SK-N-DZ (cell line): ENCODE data around the gene NCOA3.

Experiments used
- DNase-seq: peaks from one replicate; pipeline ENCODE4 v3.0.0-alpha.2; 2015; ENCODE audit warnings: low spot score

Gene NCOA3

DNA sequence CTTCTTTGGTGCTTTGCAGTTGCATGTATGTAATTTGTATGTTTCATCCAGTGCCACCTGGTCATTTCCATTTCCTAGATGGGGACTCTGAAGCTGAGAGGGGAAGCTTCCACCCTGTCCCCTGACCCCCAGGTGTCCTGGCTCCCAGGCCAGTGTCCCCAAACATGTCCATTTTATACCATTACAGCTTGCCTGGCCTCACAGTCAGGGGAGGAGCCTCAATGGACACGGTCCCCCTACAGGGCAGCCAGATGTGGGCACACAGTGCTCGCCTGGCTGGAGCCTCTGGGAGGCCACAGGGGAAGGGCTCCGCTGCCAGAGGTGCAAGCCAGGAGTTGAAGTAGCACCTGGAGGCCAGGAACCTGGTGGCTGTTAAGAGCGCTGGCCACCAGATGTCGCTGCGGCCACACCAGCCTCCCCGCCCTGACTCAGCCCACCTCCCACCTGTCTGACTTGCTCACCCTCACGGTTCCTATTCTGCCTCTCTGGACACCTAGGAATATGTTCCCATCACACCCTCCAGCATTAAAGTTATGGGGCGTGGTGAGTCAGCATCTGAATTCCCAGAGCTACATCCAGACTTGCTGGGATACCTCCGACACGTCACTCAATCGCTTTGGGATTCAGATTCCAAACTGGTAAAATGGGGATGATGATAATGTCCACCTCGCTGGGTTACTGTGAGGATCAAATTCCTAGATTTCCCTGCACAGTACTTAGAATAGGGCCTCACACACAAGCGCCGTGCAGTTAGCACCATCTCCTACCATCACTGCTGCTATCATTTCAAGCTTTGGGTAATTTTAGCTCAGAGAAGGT lies 176.2 kb downstream of the NCOA3 start:
- peak; percentile 69 for DNase-seq

DNA sequence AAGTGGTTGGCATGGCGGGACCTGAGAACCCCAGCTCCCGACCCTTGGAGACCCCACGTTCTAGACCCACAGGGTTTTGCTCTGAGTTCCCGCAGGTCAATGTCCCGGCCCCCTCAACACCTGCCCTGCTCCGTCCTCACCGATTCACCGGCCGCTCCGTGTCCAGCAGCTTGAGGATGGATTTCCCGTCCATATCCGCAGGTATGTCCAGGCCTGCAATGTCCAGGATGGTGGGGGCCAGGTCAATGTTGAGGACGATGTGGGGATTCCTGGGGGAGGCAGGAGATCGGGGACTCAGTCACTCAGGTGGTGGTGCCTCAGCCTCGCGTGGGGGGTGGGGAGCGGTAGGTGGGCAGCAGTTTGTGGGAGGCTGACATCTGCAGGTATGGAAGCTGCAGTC lies 176.8 kb downstream of the NCOA3 start:
- no peak for DNase-seq

DNA sequence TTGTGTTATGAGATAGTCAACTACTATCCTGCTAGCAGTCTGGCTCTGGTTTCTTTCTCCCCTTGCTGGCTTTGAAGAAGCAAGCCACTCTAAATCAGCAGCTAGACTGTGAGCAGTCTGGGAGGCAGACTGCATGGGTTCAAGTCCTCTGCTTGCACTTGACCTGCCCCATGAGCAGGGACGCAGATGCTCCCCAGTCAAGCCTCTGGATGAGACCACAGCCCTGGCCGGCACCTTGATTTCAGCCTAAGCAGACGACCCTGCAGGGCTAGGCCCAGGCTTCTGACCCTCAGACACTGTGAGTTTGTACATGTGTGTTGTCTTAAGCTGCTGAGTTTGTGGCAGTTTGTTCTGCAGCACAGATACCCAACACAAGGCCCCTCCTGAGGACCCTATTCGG lies 177.8 kb downstream of the NCOA3 start:
- no peak for DNase-seq

DNA sequence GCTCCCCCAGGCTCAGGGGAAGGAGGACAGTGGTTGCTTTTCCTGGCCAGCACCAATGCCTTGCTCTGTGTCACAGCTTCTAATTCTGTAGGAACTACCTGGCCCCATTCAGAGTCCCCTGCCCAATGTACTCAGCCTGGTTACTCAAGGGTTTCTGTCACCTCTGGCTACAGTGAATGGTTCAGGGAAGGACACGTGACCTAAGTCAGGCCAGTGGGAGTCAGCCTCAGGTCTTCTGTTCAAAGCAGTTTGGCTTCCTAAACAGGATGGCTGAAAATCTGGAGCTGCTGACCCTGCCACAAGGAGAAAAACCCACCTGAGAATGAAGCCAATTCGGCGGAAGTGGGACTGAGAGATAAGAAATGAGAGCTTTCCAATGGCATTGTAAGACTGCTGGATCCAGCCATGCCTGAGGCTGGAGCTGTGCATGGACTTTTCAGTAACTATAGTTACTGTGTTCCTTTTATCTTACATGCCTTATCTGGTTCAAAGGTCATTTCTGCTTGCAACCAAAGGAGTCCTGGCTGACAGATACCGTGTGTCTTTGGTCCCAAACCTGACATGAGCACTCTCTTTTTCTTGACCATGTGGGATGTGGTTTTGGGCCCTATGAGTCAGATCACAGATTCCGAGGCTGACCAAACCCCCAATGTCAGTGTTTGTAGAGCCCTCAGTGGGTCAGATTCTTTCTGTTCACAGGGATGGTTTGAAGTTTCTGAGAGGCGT lies 179.3 kb downstream of the NCOA3 start:
- DNase-seq = no peak

DNA sequence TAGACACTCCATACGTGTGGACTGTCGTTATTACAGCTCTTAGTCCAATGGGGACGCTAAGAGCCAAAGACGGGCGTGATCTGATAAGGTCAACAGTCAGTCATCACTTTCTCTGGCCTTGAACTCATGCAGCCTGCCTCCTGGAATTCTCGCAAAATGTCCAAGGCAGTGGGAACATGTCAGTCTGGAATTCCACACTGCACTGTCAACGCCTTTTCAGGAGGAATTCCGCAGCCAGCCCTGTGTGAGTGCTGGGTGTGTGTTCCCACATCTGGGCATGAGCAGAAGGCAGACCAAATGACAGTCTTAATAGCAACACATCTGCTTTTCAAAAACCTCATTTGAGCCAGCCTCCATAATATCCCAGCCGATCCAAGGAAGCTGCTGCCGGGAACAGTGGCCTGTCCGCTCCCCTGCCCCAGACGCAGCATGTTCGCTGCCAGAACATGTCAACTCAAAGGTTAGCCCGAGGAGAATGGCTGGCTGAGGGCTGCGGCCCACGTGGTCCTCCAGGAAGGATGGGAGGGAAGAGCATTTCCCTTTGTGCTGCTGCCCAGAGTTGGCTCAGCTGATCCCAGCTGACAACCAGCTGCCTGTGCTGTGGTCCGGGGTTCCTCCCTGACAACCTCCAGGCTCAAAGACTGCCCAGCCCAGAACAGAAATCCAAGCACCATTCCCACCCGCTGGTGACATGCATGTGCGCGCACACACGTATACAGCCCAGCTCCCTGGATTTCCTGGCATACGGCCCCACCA lies 180.5 kb downstream of the NCOA3 start:
- no peak for DNase-seq

DNA sequence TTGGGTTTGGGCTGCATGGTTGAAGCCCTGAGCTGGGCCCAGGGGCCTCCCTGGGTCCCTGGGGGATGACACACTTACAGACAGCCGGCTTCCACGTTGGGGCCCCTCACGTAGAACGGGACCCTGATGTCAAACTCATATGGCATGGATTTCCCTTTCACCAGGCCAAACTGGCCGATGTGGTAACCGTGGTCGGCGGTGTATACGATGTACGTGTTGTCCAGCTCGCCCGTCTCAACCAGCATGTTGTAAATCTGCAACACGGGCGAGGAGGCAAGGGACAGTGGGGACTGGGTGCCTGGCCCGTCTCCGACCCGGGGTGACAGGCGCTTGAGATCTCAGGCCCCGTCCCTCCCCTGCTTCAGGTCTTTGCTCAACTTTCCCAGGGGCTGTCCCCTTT lies 181.2 kb downstream of the NCOA3 start:
- DNase-seq = no peak

DNA sequence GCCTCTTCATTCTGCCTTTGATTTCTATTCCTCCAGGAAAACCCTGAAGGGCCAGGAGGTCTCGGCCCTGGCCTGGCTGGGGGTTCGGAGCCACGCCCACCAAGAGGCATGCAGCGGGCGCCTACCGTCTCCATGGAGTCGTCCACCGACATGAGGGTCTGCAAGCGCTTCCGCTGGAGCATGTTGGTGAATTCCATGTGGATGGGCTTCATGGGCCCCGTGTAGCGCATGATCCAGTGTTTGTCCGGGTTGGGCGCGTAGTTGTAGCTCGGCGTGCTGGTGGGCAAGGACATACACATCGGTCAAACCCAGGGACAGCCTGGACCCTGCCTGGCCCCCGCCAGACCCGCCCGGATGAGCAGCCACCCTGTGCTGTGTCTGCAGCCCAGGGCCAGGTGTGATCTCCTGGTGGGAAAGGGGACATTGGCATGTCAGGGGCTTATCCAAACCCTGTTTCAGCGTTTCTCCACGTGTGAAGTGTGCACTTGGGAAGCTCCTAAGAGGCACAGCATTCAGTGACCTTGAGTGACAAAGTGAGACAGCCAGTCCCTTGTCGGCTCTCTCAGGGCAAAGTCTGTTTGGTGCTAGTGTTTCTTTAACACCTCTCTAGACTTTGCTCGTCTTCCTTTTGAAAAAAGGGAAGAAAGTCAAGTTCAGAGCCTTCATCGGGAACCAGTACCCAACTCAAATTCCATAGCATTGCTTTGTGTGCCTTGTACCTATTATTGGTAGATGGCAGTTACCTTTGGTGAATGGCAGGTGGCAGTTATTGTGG lies 182.8 kb downstream of the NCOA3 start:
- DNase-seq = no peak

DNA sequence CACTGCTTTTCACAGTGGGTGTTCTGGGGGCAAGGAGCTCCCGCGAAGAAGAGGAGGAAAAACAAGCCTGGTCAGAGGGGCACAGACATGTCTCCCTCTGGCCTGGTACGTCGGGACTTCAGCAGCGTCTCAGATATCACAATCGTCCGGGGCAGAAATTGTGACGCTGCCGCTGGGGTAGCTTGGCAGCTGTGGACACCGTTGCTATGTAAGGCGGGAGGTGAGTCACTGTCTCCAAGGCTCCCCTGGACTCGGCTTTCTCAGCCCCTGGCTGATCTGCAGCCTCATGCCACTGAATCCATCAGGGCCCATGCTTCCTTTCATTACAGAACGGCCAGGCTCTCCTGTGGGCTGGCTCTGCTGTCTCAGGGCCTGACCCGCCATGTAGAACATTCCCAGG lies 184.9 kb downstream of the NCOA3 start:
- no peak for DNase-seq

DNA sequence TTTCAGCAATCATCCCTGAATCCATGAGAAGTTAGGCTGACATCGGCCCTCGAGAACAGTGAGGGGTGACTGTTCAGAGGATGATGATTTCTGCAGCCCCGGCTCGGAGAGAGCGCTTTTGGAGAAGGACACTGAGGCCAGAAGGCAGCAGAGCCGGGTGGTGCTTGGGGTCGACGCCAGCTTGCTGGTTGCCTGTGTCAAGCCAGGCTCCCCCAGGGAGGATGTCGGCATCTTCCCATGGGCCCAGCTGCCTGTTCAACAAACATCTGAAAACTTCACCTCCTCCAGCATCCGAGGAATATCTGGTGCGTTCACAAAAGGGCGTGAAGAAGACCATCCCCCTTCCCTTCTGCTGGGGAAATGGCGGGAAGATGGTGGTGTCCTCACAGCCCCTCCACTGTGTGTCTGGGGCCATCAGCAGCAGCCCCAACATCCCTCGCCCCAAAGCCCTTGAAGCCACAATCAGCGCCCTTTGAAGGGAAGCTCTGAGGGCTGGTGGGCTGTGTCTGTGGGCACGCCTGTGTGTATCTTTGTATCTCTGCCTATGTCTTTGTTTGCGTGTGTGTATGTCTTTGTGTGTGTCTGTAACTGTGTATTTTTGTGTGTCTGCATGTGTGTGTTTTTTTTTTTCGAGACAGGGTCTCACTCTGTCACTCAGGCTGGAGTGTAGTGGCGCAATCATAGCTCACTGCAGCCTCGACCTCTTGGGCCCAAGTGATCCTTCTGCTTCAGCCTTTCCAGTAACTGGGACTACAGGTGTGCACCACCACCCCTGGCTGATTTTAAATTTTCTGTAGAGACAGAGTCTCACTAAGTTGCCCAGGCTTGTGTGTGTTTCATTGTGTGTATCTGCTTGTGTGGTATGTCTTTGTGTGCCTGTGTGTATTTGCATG lies 185.7 kb downstream of the NCOA3 start:
- no peak for DNase-seq

DNA sequence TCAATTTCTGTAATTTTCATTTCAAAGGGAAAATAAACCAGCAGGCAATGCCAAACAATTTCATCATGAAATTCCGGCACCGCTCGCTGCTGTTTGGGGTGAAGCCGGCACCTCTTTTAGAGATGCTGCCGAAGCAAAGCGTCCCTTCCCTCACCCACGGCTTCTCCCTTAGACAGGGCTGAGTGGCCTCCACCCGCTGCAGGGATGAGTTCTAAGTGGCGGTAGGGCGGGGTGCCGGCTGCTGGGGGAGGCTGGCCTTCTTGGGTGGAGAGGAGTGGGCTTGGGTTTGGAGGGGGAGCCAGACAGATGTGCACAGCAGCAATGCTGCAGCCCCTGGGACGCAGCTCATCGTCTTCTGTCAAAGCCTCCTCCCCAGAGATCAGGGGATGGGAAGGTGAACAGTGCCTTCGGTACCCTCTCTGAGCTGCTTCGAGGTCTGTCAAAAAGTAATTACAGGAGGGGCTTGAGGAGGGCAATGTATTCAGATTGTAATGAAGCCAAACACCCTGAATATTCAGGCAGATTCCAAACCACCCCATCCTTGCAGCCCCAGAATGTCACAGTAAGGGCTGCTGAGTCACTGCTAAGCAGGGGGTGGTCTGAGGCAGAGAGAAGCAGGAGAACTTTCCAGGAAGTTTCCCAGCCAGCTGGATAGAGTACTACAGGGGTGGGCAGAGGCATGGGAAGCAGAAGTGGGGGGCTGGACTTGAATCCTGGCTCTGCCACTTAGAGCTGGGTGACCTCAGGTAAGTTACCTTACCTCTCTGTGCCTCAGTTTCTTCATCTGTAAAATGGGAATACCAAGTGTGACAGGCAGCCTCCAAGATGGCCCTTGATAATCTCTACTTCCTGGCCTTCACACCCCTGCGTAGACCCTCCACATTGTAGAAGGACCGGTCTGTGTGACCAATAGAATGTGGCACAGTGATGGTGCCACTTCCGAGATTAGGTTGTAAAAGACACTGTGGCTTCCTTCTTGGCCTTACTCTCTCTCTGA lies 187.0 kb downstream of the NCOA3 start:
- DNase-seq = no peak

DNA sequence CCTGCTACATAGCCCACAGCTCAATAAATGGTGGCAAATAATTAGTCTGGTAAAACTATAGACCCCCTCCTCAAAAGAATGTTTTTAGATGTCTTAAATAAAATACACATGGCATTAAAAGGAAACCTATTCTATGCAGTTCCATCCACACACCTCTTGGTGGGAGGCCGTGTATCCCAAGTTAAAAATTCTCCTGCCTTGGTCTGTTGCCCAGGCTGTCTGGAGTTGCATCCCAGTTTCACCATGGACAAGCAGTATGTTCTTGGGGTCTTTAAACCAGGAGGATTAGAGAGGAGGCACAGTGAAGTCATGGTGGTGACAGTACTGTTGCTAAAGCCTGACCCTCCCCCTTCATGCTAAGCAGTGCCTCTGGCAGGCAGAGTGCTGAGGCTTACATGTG lies 188.0 kb downstream of the NCOA3 start:
- no peak for DNase-seq

DNA sequence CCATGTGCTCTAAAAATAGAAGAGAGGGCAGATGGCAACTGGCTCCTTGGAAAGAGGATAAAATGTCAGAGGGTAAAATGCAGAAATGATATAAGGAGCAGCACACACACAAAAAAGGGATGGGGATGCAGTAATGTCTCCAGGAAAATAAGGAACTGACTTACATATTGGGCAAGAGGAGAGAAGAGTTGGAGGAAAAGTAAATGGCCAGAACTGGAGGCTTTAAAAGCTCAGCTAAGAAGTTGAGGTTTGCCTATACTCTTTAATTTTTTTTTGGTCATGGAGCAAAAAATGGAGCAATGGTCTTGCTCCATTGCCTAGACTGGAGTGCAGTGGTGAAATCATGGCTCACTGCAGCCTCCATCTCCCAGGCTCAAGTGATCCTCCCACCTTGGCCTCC lies 189.9 kb downstream of the NCOA3 start:
- peak; percentile 65 for DNase-seq

DNA sequence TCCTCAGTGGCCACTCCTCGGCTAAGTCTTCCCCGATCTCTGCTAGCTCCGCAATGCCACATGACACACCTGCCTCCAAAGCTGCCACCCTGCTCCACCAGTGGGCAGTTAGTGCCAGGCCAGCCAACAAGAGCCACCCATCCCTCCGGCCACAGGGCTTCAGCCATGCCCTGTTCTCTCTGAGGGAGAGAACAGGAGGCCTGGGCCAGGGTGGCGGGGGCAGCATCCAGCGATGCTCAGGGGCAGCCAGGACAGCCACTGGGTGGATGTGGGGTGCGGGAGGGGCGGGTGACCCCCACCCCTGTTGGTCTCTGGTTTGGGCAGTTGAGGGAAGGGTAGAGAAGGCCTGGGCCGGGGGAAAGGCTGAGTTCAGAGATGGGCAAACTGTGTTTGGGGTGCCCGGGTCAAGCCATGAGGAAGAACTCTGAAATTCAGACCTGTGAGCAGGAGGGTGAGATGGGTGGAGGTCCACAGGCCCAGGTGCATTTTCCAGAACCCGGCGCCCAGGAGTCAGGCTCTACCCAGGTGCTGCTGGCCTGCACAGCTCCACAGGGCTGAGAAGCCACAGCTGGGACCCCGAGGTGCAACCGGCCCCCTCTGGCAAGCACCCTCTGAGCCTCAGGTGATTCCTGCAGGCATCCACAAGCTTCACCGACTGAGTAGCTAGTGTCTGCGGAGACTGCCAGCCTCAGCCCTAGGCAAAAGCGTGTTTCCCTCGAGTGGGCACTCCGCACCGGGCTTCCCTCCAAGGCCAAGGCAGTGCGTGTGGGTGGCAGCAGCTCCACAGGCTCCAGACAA lies 192.5 kb downstream of the NCOA3 start:
- DNase-seq = no peak

DNA sequence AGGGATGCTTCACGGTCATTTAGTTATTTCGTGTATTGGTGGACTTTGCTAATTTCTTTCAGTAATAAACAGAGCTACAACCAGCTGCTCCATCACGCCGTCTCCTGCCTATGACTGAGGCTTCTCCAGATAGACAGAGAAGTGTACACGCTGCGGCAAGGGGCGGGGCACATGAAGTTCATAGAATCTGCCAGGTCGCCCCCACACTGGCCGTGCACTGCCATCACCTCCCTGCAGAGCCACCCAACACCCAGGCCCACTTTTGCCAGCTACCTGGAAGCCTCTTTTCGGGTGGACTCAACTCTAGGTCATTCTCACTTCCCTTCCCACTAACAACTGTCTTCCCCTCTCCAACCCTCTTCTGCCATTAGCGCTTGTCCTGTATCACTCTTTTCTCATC lies 195.2 kb downstream of the NCOA3 start:
- DNase-seq = no peak

DNA sequence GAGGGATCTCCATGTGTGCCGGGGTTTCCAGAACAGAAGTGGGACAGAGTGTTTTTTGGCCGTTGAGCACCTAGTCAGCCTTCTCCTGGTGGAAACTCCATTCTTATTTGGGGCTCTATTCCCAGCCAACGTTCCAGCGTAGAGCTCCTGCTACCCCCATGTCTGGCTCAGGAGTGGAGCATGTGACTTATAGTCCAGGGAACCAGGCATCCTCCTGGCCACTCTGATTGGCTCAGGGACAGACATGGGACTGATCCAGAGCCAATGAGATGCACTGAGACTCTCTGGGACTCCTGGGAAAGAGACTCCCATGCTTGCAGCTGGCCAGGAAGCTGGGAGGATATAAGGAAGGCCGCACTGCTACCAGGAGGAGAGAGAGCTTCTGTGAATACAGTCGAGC lies 196.5 kb downstream of the NCOA3 start:
- no peak for DNase-seq

DNA sequence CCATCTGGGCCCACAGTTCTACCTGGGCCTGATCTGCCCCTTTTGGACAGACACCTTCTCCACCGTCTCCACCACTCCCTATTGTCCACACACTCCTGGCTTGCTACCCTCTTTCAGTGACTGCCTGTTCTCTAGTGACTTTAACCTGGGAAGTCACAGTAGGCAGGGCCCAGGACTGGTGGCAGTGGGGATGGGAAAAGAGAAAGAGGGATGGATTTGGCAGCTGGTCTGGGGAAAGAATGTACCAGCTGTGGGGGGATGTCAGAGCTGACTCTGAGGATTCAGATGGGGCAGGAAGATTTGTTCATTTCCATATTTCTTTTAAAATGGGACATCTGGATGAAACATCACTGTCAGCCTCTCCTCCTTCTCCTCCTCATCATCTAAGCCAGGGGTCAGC lies 198.1 kb downstream of the NCOA3 start:
- DNase-seq = no peak

DNA sequence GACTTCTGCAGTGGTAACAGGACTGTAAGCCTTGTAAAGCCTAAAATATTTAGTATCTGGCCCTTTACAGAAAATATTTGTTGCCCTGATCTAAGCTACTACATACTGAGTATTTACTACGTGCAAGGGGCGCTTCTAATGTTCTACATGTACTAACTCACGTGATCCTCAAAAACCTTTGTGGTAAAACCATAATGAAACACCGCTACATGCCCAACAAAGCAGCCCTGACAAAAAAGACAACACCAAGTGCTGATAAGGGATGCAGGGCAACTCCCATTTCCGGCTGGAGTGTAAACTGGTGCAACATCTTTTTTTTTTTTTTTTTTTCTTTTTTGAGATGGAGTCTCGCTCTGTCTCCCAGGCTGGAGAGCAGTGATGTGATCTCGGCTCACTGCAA lies 198.6 kb downstream of the NCOA3 start:
- no peak for DNase-seq

DNA sequence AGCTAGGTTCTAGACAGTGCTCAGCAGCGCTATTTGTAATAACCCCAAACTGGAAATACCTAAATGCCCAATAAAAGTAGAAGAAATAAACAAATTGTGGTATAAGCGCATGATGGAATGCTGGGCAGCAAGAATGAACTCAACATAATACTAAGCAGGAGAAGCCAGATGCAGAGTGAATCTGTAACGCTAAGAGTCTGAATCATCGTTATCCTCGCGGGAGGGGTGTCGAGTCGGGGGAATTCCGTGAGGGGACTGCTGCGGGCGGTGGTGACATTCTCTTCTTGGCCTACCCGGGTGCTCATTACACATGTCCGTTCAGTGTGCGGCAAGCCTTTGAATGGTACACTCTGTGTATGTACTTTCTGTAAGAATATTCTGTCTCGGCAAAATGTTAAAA lies 199.9 kb downstream of the NCOA3 start:
- DNase-seq = no peak

DNA sequence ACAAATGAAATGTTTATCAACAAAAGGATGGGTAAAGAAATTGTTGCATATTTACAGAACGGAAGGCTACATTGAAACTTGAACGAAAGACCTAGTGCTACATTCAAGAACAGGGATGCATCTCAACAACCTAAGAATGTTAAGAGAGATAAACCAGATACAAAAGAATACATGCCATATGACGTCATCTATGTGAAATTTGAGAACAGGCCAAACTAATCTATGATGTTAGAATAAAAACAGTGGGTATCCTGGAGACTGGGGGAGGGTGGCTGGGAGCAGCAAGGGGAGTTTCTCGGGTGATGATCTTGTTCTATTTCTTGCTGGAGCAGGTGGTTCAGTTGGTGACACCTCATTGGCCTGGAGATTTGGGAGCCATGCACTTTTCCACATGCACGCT lies 202.1 kb downstream of the NCOA3 start:
- no peak for DNase-seq
